ENCODE results near the gene ZNF750.
"Not testable (repeated sequence)": the region's sequence is repeated elsewhere in the genome, so short reads cannot be mapped to it uniquely, and the experiment has no call there.

ZNF750 gene

DNA sequence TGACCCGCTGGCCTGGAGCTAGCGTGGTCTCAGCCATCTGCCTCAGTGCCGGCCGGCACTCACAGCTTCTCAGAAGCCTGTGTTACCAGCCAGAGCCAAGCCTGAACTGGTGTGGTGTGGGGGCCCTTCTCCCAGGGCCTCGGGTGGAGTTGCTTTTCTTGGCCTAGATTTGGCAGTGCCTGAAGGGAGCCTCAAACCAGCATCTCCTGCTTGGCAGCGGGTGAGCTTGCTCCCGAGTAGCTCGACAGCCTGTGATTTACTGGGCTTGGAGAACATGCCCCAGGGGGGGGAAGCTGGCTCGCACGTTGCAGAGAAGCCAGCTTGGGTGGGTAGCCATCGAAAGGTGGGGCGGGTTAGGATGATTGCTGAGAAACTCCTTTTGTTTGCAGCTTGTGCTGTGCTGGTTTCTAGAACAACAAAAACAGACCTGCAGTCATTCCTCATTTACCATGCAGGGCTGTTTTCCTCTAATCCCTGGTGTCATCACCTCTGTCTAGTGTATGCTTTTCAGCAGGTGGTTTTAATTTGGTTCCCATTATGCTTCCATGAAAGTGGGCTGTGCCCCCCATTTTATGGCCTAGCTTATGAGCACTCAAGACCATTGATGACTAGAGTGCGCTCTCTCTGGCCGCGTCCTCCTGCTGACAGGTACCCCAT lies 45.7 kb downstream of the ZNF750 start:
- DNase-seq (ENCODE audit: low read depth), result no peak

DNA sequence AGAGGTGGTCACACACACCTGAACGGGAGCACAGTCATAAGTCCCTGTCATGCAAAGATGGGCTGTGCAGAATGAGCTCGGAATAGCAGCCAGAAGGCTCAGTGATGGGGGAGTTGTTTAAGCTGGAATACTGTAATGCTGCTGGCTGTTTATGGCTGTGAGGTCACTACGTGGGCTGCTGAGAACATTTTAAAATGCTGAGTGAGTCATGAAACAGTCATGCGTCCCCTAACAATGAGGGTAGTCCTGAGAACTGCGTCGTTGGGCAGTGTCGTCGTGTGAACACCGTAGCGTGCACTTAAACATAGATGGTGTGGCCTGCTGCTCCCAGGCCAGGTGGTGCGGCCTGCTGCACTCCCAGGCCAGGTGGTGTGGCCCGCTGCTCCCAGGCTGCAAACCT lies 48.3 kb downstream of the ZNF750 start:
- DNase-seq (ENCODE audit: low read depth), result no peak

DNA sequence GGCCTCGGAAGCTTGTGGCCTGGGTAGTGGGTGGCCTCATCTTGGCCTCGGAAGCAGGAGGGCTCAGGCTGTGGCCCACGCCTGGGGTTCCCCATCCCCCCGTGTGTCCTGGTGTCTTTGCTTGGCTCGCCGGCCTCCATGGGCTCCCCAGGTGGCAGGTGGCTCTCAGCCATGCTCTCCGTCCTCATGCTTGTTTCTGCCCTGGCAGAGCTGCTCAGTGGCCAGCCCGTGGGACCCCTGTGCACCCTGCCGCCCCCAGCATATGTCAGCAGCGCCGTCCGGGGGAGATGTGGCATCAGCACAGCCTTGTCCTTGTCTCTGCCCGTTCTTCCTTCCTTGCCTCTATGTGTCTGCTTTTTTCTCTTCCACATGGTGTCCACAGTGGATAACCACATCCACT lies 49.4 kb downstream of the ZNF750 start:
- no peak for DNase-seq (ENCODE audit: low read depth)

DNA sequence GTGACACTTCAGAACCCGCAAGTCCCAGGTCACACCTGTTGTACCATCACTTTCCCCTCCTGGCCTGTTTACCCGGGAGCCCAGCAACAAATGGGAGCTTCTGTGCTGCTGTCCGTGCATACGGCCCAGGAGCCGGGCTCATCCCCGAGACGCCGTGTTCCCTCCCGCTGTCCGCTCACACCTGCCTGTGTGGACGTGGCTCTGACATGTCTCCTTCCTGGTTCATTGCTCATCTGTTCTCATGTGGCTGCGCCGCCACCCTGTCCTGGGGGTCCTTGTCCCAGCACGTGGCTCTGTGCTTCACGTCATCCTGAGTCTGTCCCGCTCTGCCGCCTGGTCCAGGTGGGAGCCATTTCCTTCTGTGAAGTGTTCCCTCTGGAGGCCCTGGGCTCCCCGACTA lies 50.0 kb downstream of the ZNF750 start:
- DNase-seq (ENCODE audit: low read depth), result no peak

DNA sequence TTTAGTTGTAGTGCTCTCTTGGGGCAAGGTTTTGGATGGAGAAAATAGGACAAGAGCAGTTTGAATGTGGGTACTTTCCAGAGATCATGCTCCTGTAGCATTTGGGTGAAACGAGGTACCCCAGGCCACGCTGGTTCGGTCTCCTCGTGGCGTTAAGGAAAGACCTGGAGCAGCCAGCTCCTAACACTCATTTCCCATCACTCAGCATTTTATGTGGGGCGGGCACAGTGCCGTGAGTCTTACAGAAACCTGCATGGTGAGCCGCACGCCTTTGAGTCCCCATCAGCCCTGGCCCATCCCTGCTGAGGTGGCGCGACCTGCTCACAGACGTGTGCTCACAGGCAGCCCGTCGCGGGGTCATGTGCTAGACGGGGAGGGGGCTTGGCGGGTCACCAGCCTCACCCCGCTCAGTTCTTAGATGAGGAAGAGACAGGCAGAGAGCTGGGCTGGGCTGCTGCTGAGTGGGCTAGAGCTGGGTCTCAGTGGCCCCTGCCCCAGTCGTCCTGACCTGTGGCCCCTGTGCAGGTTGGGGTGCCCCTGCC lies 50.7 kb downstream of the ZNF750 start:
- no peak for DNase-seq (ENCODE audit: low read depth)

DNA sequence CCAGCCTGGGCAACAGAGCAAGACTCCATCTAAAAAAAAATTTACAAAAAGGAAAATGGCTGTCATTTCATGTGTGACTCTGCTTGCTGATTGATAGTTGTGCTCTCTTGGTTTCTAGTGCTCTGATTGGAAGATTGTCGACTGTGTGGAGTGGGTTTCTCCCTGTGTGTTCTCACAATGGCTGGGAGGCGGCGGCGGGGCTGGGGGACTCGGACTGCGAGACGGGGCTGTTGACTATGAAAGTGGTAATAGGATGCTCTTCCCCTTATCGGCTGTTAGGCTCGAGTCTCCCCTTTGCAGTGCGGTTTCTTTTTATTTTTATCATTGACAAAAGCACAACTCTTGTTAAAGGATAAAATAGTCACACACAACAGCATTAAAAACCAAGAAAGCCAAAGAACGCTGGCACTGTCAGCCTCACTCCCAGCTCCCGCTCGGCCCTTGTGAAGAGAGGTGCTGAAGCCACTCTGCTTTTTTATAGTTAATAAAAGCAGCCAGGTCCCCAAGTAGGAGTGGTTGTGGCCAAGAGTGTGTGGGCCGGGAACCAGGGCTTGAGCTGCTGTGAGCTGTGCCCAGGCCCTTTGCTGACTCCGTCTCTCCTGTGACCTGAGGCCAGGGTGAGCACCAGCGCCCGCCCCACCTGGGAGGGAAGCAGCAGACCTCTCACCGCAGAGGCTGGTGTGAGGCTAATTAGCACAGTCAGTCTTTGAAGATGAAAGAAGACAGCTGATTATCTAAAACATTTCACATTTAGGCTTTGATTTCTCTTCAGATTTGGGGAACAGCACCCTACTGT lies 51.4 kb downstream of the ZNF750 start:
- DNase-seq (ENCODE audit: low read depth), result no peak

DNA sequence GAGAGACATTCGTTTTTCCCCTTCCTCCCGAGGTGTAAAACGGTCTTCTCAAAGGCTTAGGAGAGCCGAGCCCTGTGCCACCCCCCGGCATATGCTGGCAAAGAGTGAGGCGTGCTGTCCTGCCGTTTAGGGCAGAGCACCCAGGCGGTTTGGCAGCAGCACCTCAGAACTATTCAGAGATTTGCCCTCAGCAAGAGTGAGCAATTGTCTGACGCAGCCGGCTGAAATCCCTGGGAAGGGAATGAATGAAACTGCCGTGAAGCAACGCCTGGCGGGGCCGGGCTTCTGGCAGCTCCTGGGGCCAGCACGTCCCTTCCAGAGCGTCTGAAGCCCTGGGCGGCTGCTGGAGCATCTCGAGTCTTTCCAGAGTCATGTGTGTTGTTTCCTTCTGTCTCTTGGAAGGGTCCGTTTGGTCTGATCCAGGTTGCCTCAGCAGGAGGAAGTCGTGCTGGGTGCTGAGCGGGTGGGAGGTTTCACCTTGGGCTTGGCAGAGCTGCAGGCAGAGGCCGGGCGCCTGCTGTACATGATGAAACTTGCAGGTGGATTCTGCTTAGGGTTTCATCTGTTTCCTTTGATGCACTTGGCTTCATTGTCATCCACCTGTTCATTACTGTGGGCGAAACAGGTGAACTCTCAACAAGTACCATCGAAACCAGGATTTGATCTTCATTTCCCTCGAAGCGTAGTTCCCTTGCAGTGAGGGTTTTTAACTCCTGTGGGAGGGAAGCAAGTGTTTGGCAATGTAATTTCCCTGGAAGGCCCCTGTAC lies 52.6 kb downstream of the ZNF750 start:
- DNase-seq (ENCODE audit: low read depth), result no peak

DNA sequence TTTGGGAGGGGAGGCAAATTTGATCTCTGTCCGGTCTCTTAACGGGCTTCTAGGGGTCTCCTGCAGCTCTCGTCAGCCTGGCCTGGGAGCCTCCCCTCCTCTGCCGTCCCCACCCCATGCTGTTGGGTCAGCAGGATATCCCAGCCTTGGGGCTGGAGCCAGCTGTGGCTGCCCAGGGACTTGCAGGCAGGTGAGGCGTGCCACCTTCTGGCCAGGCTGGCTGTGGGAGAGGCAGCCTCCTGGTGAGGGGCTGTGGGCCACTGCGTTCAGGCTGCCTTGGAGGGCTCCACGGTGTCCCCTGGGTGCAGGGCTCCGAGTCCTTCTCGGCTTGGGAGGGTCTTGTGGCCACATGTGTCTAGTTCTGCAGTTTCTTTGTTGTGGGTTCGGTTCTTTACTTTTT lies 53.4 kb downstream of the ZNF750 start:
- DNase-seq (ENCODE audit: low read depth), result no peak

DNA sequence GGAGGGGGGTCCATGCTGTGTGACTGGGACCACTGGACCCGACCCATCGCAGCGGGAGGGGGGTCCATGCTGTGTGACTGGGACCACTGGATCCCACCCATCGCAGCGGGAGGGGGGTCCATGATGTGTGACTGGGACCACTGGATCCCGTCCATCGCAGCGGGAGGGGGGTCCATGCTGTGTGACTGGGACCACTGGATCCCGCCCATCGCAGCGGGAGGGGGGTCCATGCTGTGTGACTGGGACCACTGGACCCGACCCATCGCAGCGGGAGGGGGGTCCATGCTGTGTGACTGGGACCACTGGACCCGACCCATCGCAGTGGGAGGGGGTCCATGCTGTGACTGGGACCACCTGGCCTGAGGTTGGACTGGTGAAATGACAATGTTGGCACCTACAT lies 54.2 kb downstream of the ZNF750 start:
- not testable (repeated sequence) for DNase-seq (ENCODE audit: low read depth)

DNA sequence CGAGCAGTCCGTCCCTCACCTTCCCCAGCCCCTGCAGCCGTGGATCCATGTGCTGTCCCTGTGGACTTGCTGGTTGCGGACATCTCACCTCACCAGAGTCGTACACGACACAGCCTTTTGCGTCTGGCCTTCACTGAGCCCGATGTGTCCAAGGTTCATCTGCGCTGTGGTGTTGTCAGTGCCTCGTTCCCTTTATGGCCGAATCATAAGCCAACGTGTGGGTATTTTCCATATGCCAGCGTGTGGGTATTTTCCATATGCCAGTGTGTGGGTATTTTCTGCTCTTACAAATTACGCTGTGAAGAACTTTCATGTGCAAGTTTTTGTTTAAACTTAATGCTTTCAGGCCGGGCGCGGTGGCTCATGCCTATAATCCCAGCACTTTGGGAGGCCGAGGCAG lies 56.3 kb downstream of the ZNF750 start:
- DNase-seq (ENCODE audit: low read depth), result no peak

DNA sequence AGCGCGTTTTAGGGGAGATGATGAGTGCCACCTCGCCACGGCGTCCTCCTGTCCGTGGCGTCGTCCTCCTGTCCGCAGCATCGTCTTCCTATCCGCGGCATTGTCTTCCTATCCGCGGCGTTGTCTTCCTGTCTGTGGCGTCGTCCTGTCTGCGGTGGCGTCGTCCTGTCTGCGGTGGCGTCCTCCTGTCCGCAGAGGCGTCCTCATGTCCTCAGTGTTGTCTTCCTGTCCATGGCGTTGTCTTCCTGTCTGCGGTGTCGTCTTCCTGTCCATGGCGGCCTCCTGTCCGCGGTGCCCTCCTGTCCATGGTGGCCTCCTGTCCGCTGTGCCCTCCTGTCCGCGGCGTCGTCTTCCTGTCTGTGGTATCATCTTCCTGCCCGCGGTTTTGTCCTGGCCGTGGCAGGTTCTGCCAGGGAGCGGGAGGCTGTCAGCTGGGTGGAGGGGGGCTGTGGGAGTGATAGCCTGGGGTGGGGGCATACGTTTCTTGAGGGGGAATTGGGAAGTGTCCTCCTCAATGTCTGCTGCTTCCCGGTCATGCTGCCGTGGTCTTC lies 57.1 kb downstream of the ZNF750 start:
- DNase-seq (ENCODE audit: low read depth), result no peak

DNA sequence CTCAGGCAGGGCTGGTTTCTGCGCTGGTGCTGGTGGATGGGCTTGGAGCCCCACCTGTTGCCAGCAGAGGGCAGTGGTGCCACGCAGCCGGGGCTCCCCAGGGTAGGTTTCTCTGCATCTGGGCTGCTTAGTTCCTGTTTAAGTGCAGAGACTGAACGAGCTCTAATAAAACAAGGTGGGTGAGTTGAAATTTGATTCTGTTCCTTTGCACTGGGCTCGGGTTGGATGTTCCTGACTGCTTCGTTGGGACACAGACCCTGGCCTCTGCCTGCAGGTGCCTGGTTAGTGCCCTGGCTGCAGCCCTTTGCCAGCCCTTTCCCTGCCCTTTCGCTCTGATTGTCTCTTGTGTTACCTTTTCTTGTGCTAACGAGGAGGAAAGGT lies 57.9 kb downstream of the ZNF750 start:
- peak; percentile 71 for DNase-seq (ENCODE audit: low read depth)

DNA sequence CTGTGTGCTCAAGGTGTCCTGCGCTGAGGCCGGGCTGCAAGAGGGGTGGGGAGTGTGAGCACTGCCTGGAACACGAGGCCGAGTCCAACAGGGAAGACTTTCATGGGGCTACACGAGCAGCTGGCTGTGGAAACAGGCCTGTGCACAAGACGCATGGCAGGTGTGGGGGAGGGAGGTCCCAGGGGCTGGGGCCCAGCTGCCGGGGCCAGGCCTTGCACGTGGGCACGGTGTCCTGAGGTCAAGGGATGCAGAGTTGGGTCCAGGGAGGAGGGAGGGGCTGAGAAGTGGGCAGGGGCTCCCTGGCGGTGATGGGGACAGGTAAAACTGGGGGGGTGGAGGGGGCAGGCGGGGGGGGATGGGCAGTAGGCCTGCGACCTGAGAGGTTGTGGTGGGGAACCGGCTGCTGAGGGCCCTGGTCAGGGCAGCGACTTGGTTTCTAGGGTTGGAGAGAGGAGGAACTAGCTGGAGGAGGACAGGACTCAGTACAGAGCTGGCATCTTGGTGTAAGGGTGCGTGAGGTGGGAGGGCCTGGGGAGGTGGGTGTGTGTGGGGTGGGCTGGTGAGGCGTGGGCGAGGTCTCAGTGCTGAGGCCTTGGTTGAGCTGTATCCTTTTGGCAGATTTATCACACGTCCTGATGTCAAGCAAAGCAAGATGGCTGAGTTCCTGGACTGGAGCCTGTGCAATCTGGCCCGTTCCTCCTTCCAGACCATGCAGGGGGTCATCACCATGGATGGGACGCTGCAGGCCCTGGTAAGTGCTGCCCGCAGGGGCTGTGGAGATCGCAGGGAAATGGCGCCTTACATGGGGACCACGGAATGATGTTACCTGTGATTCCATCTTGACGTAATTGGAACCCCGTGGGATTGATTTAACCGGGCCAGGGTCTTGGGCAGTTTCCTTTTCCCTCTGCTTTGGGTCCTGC lies 58.6 kb downstream of the ZNF750 start:
- DNase-seq (ENCODE audit: low read depth), result no peak

DNA sequence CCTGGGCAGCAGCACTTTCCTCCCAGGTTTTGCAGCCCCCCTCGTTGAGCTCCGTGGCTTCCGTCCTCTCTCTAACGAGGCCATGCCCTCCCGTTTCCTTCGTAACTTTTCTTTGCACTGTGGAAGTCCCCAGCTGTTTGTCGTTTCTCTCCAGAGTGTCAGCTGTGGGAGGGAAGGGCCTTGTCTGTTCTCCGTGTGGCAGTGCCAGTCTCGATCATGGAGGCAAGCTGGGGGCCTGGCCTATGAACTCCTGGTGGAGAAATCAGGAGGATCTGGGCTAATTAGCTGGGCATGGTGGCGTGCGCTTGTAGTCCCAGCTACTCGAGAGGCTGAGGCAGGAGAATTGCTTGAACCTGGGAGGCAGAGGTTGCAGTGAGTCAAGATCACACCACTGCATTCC lies 59.6 kb downstream of the ZNF750 start:
- no peak for DNase-seq (ENCODE audit: low read depth)

DNA sequence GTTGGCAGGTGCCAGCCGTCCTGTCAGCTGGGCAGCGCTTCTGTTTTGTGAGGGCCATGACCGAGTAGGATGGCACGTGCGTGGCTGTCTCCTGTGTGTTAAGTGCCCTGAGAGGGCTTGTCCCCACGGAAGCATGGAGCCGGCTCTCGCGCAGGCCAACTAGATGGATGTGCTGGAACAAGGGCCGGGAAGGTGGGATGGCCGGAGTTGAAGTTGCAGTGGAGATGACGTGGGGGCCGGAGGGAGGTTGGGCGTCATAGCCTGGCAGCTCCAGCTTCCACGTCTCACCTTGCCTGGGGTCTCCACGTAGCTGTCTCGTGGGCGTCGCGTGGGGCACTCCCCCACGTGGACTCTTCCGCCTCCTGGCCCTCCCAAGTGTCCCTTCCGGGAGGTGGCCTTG lies 60.3 kb downstream of the ZNF750 start:
- no peak for DNase-seq (ENCODE audit: low read depth)

Data from activated T-cell treated with anti-CD3 and anti-CD28 coated beads for 24 hours (primary cell).